Upper lobe of left lung (tissue), 4 donors: ENCODE results near the gene KDM6B.

Experiments
- CTCF ChIP-seq, 6 experiments: fragments of 450-650 bp in 4 of 6; fragments of 200-600 bp in 2 of 6; sonication (generic) in 2 of 6; IDR thresholded peaks; one replicate each; pipeline ENCODE4 v1.5.1; 2016 to 2019; ENCODE audit warnings: antibody characterized with exemption in 6 of 6
- EP300 ChIP-seq, 4 donors: sonication (generic); formaldehyde crosslinking; IDR thresholded peaks; one replicate each; pipeline ENCODE4 v1.5.1; 2017; ENCODE audit warnings: antibody characterized with exemption in 4 of 4, control low read depth in 2 of 4
- POLR2A ChIP-seq, 4 donors: fragments of 450-650 bp; IDR thresholded peaks; one replicate each; pipeline ENCODE4 v1.5.1; 2016 to 2017; ENCODE audit warnings: antibody characterized with exemption in 4 of 4, mild to moderate bottlenecking in 2 of 4
- POLR2AphosphoS5 ChIP-seq, 2 donors: sonication (generic); formaldehyde crosslinking; IDR thresholded peaks; one replicate each; pipeline ENCODE4 v1.5.1; 2017; ENCODE audit warnings: antibody characterized with exemption in 2 of 2

- TF ChIP-seq CTCF (IDR thresholded peaks at IDR 0.05) (no peak), EP300 (IDR thresholded peaks at IDR 0.05) (no peak), POLR2A (IDR thresholded peaks at IDR 0.05) (no peak), POLR2AphosphoS5 (IDR thresholded peaks at IDR 0.05) (no peak)
These were observed 3.4 kb upstream of the KDM6B start for GRCh38 chr17:7830616-7831015.
